NB4 (cell line): Measurements from ENCODE around the gene CYBA.

ENCODE experiments used
- DNase-seq: peaks from one replicate; pipeline ENCODE4 v3.0.0; 2010; ENCODE audit warnings: low read depth
- H3K4me3 ChIP-seq: one replicate; pipeline ENCODE4 v1.5.1; 2011; ENCODE audit warnings: mild to moderate bottlenecking, low read depth, low read length, moderate library complexity
- CTCF ChIP-seq: IDR thresholded peaks from one replicate; pipeline ENCODE4 v1.5.1; 2012; ENCODE audit warnings: low read depth, low read length
- MAX ChIP-seq: IDR thresholded peaks from 2 replicates; pipeline ENCODE4 v1.6.1; 2011; ENCODE audit warnings: low read depth, low read length
- MYC ChIP-seq: IDR thresholded peaks from 2 replicates; pipeline ENCODE4 v1.6.1; 2011; ENCODE audit warnings: low read depth, low read length
- POLR2A ChIP-seq: IDR thresholded peaks from 2 replicates; pipeline ENCODE4 v1.6.1; 2011; ENCODE audit warnings: mild to moderate bottlenecking; ENCODE audit not compliant: insufficient read length; ENCODE audit errors: extremely low read depth

CYBA gene

DNA sequence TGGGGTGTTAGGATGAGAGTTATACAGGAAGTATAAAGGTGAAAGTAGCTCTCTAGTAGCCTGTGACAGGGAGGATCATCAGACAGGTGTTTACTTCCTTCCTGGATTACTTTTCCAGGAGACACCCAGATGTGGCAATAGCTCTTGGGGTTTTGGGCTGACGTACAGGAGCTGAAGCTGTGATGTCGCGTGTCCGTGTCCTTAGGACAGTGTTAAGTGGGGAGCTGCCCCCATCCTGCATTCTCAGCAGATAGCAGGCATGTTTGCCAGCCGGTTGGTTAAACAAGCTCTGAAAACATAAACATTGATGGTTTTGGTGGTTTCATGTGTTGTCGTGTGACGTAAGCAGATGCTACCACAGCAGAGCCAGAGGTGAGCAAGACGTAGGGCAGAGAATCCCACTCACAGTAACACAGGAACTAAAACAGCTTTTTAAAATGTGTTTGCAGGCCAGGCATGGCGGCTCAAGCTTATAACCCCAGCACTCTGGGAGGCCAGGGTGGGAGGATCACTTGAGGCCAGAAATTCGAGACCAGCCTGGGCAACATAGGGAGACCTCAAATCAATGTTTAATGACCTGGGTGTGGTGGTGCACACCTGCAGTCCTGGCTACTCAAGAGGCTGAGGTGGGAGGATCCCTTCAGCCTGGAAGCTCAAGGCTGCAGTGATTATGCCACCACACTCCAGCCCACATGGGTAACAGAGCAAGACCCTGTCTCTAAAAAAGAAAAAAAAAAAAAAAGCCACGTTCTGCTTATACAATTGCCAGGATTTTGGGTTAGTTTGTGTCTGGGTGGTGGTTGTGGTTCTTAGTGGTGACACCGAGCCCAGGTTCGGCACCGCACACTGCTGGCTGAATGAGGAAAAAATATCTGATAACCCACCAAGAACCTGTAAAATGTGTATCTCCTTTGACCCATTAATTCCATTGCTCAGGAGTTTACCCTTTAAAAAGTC lies 30.7 kb downstream of the CYBA start:
- TF ChIP-seq POLR2A (no peak), MAX (no peak), CTCF (no peak), MYC (no peak)

GRCh38 chr16:88618956-88619667 lies 31.7 kb downstream of the CYBA start:
- TF ChIP-seq MYC (no peak), CTCF (no peak), POLR2A (no peak), MAX (no peak)
- no peak overlapping the region for H3K4me3 ChIP-seq
- DNase-seq: no peak

More for the DNA sequence above, 30.7 kb downstream of the CYBA start:
- H3K4me3 ChIP-seq: no peak overlapping the region
- no peak for DNase-seq

GRCh38 chr16:88618182-88618955 lies 32.5 kb downstream of the CYBA start:
- DNase-seq: no peak
- H3K4me3 ChIP-seq: no peak overlapping the region
- TF ChIP-seq MAX: no peak

DNA sequence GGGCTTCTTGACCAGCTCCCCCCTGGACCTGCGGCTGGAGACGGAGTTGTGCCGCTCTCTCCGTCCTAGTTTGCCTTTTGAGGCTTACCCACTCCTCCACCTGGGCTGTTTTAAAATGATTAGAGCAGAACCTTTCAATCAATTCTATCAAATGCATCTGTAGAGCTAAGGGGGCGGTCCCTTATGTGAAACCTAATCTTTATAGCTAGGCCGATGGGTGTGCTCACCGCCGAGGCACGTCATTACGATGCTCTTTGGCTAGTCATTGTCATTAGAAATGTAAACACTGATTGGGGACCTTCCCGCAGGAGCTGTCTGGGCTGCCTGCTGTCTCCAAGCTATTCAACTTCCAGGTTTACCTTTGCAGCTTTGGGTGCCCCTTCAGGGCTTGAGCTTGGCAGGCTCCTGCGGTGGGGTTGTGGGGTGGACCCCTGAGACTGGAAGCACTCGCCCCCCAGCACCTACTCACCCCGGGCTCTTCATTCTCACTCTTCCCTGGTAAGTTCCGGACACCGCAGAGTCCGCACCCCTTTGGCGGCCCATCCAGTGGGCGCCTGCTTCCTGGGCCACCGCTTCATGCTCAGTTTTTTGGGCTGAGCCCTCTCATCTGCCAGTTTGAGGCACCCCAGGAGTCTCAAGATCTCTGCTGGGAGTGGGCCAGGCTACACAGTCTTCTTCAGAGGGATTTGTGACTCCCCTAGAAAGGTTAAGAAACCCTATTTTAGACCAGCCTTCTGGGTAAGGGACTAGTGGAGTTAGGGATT lies 33.4 kb downstream of the CYBA start:
- no peak for TF ChIP-seq MYC
- no peak for TF ChIP-seq CTCF
- no peak for TF ChIP-seq POLR2A
- TF ChIP-seq MAX: no peak

GRCh38 chr16:88616736-88617135 lies 34.1 kb downstream of the CYBA start:
- no peak for TF ChIP-seq CTCF
- TF ChIP-seq MYC: no peak
- no peak overlapping the region for H3K4me3 ChIP-seq

More for the DNA sequence above, 33.4 kb downstream of the CYBA start:
- no peak for DNase-seq
- no peak overlapping the region for H3K4me3 ChIP-seq

More at GRCh38 chr16:88616736-88617135, 34.1 kb downstream of the CYBA start:
- DNase-seq: no peak
